ENCODE measurements around the gene NHERF1.
A peak's percentile ranks its signal among the peaks of the same experiment; 100 is the strongest.

Gene NHERF1

DNA sequence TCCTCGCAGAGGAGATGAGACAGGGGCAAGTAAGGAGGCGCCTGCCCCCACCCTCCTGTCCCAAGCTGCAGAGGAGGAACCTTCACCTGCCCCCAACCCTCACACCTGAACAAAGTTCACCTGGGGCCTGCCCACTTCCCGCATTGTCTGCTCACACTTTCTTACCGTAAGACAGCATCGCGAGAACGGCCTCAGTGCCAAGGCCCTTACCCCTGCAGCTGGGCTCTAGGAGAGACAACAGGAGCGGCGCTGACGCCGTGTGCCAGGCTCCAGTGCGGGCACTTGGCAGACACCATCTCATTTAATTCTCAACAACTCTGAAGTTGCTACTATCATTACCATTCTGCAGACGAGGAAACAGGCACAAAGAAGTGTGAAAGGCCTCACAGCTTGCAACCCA is 23.6 kb downstream of the NHERF1 start:
- TF ChIP-seq TCF4 (CRISPR knock-in tag; IDR thresholded peaks at IDR 0.05; ENCODE audit: borderline replicate concordance): no peak
- TF ChIP-seq ZNF70 (CRISPR knock-in tag; IDR thresholded peaks at IDR 0.05): no peak
- no peak for TF ChIP-seq CSRNP3 (CRISPR knock-in tag; IDR thresholded peaks at IDR 0.05)
- TF ChIP-seq SNAI2 (CRISPR knock-in tag; IDR thresholded peaks at IDR 0.05): no peak
- no peak for TF ChIP-seq TOX (CRISPR knock-in tag; IDR thresholded peaks at IDR 0.05; ENCODE audit: borderline replicate concordance)
- TF ChIP-seq ZNF8 (CRISPR knock-in tag; IDR thresholded peaks at IDR 0.05): no peak
- ATAC-seq: no peak

DNA sequence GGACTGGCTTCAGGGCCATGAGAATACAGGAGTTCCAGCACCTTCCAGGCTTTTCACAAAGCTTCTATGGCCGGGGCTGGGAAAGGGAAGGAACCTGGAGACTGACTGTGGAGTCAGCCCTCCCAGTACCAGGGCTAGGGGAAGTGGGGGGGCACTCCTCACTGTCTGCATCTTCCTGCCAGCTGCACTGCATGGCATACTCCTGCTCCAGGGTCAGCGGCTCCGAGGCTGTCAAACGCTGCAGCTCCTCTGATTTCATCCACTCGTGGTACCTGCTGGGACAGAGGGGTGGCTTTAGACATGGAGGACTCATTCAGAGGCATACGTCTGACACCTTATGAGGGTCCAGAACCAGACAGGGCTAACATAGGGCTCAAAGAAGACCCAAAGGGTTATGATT is 25.0 kb downstream of the NHERF1 start:
- no peak for ATAC-seq

GRCh38 chr17:74773871-74774286 is 25.5 kb downstream of the NHERF1 start:
- TF ChIP-seq ARNTL (CRISPR knock-in tag; IDR thresholded peaks at IDR 0.05; ENCODE audit: borderline replicate concordance, low read depth) (no peak), RARB (CRISPR knock-in tag; IDR thresholded peaks at IDR 0.05) (no peak), OSR1 (CRISPR knock-in tag; IDR thresholded peaks at IDR 0.05) (no peak), ISL1 (CRISPR knock-in tag; IDR thresholded peaks at IDR 0.05) (no peak), PPARA (CRISPR knock-in tag; IDR thresholded peaks at IDR 0.05; ENCODE audit: borderline replicate concordance) (no peak), ZNF70 (CRISPR knock-in tag; IDR thresholded peaks at IDR 0.05) (no peak), BACH2 (CRISPR knock-in tag; IDR thresholded peaks at IDR 0.05; ENCODE audit: borderline replicate concordance) (no peak), ZFP3 (CRISPR knock-in tag; IDR thresholded peaks at IDR 0.05) (no peak), CSRNP3 (CRISPR knock-in tag; IDR thresholded peaks at IDR 0.05) (no peak), GLIS3 (CRISPR knock-in tag; IDR thresholded peaks at IDR 0.05) (no peak), SNAI2 (CRISPR knock-in tag; IDR thresholded peaks at IDR 0.05) (no peak)
- TF ChIP-seq, protein P1, sequence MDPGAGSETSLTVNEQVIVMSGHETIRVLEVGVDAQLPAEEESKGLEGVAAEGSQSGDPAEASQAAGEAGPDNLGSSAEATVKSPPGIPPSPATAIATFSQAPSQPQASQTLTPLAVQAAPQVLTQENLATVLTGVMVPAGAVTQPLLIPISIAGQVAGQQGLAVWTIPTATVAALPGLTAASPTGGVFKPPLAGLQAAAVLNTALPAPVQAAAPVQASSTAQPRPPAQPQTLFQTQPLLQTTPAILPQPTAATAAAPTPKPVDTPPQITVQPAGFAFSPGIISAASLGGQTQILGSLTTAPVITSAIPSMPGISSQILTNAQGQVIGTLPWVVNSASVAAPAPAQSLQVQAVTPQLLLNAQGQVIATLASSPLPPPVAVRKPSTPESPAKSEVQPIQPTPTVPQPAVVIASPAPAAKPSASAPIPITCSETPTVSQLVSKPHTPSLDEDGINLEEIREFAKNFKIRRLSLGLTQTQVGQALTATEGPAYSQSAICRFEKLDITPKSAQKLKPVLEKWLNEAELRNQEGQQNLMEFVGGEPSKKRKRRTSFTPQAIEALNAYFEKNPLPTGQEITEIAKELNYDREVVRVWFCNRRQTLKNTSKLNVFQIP (CRISPR knock-in tag; IDR thresholded peaks at IDR 0.05; ENCODE audit: borderline replicate concordance, low read depth): no peak
- TF ChIP-seq, protein P2, sequence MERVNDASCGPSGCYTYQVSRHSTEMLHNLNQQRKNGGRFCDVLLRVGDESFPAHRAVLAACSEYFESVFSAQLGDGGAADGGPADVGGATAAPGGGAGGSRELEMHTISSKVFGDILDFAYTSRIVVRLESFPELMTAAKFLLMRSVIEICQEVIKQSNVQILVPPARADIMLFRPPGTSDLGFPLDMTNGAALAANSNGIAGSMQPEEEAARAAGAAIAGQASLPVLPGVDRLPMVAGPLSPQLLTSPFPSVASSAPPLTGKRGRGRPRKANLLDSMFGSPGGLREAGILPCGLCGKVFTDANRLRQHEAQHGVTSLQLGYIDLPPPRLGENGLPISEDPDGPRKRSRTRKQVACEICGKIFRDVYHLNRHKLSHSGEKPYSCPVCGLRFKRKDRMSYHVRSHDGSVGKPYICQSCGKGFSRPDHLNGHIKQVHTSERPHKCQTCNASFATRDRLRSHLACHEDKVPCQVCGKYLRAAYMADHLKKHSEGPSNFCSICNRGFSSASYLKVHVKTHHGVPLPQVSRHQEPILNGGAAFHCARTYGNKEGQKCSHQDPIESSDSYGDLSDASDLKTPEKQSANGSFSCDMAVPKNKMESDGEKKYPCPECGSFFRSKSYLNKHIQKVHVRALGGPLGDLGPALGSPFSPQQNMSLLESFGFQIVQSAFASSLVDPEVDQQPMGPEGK (CRISPR knock-in tag; IDR thresholded peaks at IDR 0.05; ENCODE audit: borderline replicate concordance): no peak

More for the DNA sequence above, 25.0 kb downstream of the NHERF1 start:
- TF ChIP-seq TCF4 (CRISPR knock-in tag; IDR thresholded peaks at IDR 0.05; ENCODE audit: borderline replicate concordance) (no peak), ZC3H10 (CRISPR knock-in tag; IDR thresholded peaks at IDR 0.05) (no peak), ZNF70 (CRISPR knock-in tag; IDR thresholded peaks at IDR 0.05) (no peak), ISL1 (CRISPR knock-in tag; IDR thresholded peaks at IDR 0.05) (no peak), RARB (CRISPR knock-in tag; IDR thresholded peaks at IDR 0.05) (no peak), ZNF8 (CRISPR knock-in tag; IDR thresholded peaks at IDR 0.05) (no peak)
- TF ChIP-seq, protein P1 (CRISPR knock-in tag; IDR thresholded peaks at IDR 0.05; ENCODE audit: borderline replicate concordance, low read depth): no peak

DNA sequence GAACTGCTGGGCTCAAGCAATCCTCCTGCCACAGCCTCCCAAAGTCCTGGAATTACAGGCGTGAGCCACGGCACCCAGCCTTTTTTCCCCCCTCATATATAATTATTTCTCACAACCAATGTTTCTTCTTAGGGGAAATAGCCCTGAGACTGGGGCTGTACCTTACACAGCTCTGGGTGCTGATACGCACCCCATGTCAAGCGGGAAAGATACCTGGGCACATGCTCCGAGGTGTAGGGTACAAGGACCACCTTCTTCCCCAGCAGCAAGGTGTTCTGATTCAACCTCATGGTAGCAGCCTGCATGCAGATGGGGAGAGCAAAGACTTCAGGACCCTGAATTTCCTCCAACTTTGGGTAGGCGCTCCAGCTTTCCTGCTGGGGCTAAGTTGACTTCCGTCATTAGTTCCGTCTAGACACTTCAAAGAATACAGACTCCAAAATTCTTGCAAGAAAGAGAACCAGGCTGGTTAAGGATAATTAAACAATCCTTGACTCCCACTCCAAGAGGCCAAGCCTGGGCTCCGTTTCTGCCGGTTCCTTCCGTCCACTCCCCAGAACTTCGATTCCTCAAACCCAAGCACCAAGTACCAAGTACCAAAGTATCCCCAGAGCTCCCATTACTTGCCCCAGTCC is 27.1 kb downstream of the NHERF1 start:
- ATAC-seq: no peak
- TF ChIP-seq TCF4 (CRISPR knock-in tag; IDR thresholded peaks at IDR 0.05; ENCODE audit: borderline replicate concordance): no peak
- TF ChIP-seq, protein P3, sequence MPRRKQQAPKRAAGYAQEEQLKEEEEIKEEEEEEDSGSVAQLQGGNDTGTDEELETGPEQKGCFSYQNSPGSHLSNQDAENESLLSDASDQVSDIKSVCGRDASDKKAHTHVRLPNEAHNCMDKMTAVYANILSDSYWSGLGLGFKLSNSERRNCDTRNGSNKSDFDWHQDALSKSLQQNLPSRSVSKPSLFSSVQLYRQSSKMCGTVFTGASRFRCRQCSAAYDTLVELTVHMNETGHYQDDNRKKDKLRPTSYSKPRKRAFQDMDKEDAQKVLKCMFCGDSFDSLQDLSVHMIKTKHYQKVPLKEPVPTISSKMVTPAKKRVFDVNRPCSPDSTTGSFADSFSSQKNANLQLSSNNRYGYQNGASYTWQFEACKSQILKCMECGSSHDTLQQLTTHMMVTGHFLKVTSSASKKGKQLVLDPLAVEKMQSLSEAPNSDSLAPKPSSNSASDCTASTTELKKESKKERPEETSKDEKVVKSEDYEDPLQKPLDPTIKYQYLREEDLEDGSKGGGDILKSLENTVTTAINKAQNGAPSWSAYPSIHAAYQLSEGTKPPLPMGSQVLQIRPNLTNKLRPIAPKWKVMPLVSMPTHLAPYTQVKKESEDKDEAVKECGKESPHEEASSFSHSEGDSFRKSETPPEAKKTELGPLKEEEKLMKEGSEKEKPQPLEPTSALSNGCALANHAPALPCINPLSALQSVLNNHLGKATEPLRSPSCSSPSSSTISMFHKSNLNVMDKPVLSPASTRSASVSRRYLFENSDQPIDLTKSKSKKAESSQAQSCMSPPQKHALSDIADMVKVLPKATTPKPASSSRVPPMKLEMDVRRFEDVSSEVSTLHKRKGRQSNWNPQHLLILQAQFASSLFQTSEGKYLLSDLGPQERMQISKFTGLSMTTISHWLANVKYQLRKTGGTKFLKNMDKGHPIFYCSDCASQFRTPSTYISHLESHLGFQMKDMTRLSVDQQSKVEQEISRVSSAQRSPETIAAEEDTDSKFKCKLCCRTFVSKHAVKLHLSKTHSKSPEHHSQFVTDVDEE (CRISPR knock-in tag; IDR thresholded peaks at IDR 0.05): no peak
- no peak for TF ChIP-seq ZNF565 (CRISPR knock-in tag; conservative IDR thresholded peaks at IDR 0.05; ENCODE audit: low read depth)
- TF ChIP-seq ZFP30 (CRISPR knock-in tag; IDR thresholded peaks at IDR 0.05): no peak
- TF ChIP-seq CREB5 (CRISPR knock-in tag; IDR thresholded peaks at IDR 0.05; ENCODE audit: low read depth): no peak
- no peak for TF ChIP-seq ARNTL (CRISPR knock-in tag; IDR thresholded peaks at IDR 0.05; ENCODE audit: borderline replicate concordance, low read depth)
- no peak for TF ChIP-seq ESRRG (CRISPR knock-in tag; IDR thresholded peaks at IDR 0.05)
- TF ChIP-seq ZNF8 (CRISPR knock-in tag; IDR thresholded peaks at IDR 0.05): no peak
- TF ChIP-seq CSDC2 (CRISPR knock-in tag; IDR thresholded peaks at IDR 0.05): no peak

More at GRCh38 chr17:74773871-74774286, 25.5 kb downstream of the NHERF1 start:
- peak; percentile 0; the same call in 1 of the 3 replicates for ATAC-seq

Measured in SK-N-SH treated with all-trans-retinoic acid at 6 μM for 48 hours (cell line).